22Rv1 (cell line): Measurements from ENCODE around the gene MKS1.
A peak's percentile ranks its signal among the peaks of the same experiment; 100 is the strongest.

Experiments used
- H3K27ac ChIP-seq: fragments of 450-650 bp; 2 replicates; pipeline ENCODE4 v1.5.1; 2017
- ZFX ChIP-seq: fragments of 450-650 bp; IDR thresholded peaks from 2 replicates; pipeline ENCODE4 v1.6.1; 2017; ENCODE audit warnings: antibody characterized with exemption, borderline replicate concordance
- TF ChIP-seq, protein P1 (sequence below): fragments of 450-650 bp; IDR thresholded peaks from 2 replicates; pipeline ENCODE4 v1.5.1; 2017; ENCODE audit warnings: mild to moderate bottlenecking

MKS1 gene

GRCh38 chr17:58181796-58182195 is 37.3 kb downstream of the MKS1 start:
- TF ChIP-seq ZFX: no peak
- TF ChIP-seq, protein P1, sequence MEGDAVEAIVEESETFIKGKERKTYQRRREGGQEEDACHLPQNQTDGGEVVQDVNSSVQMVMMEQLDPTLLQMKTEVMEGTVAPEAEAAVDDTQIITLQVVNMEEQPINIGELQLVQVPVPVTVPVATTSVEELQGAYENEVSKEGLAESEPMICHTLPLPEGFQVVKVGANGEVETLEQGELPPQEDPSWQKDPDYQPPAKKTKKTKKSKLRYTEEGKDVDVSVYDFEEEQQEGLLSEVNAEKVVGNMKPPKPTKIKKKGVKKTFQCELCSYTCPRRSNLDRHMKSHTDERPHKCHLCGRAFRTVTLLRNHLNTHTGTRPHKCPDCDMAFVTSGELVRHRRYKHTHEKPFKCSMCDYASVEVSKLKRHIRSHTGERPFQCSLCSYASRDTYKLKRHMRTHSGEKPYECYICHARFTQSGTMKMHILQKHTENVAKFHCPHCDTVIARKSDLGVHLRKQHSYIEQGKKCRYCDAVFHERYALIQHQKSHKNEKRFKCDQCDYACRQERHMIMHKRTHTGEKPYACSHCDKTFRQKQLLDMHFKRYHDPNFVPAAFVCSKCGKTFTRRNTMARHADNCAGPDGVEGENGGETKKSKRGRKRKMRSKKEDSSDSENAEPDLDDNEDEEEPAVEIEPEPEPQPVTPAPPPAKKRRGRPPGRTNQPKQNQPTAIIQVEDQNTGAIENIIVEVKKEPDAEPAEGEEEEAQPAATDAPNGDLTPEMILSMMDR: no peak

GRCh38 chr17:58176200-58176599 is 42.9 kb downstream of the MKS1 start:
- H3K27ac ChIP-seq: no peak overlapping the region
- TF ChIP-seq ZFX: no peak

More at GRCh38 chr17:58181796-58182195, 37.3 kb downstream of the MKS1 start:
- no peak overlapping the region for H3K27ac ChIP-seq

DNA sequence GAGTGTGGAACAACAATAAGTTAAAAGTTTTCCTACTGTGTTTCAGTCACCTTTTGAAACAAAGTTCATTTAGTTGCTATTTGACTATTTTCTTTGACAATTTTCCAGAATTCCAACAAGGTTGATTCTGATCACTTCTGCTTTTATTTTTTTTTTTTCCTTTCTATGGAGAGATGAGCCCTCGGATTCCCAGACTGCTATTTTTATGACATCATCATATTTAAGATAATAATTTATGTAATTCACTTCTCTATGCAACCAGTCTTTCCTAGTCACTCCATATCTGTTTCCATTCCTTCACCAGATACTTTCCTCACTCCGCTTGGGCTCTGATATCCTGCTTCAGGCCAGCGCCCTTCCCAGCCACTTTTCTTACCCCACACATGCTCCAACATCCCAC is 44.2 kb downstream of the MKS1 start:
- no peak for TF ChIP-seq ZFX
- TF ChIP-seq, protein P1: no peak
- no peak overlapping the region for H3K27ac ChIP-seq

- no peak for TF ChIP-seq ZFX
- TF ChIP-seq, protein P1: peak; percentile 80
- H3K27ac ChIP-seq: no peak overlapping the region
Measured at GRCh38 chr17:58172369-58173071, 46.5 kb downstream of the MKS1 start.

- no peak for TF ChIP-seq ZFX
- TF ChIP-seq, protein P1: no peak
Measured at GRCh38 chr17:58170622-58171021, 48.4 kb downstream of the MKS1 start.

GRCh38 chr17:58166682-58167081 is 52.4 kb downstream of the MKS1 start, which contains the start of gene OR4D2:
OR4D2 (plus strand) TSS chr17:58166982; CDS start chr17:58169656, 2,674 bp downstream.
- no peak for TF ChIP-seq ZFX
- TF ChIP-seq, protein P1: no peak
- no peak within 1 kb of the TSS for H3K27ac ChIP-seq

More at GRCh38 chr17:58170622-58171021, 48.4 kb downstream of the MKS1 start:
- H3K27ac ChIP-seq: no peak overlapping the region

- no peak overlapping the region for H3K27ac ChIP-seq
- TF ChIP-seq, protein P1: no peak
- TF ChIP-seq ZFX: no peak
Measured at GRCh38 chr17:58165981-58166380, 53.1 kb downstream of the MKS1 start.

DNA sequence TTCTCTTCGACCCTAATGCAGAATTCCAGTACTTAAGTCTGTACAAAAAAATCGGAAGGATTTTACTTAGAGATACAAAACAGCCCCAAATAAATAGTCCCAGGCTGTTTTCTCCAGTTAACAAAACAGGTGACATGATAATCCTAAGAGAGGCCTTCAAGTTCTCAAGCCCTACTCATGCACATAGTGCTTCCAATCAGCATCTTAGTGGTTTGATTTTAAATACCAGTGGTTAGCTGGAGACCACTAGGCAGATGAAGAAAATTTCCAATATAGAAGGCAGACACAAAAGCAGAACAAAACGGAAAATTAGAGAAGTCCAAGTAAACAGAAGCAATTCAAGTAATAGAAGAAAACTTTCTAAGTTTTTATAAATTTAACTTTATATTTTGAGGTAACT is 57.5 kb downstream of the MKS1 start:
- no peak for TF ChIP-seq ZFX
- TF ChIP-seq, protein P1: no peak
- H3K27ac ChIP-seq: no peak overlapping the region
